GM18508 (cell line): ENCODE measurements around the gene AHDC1.

ENCODE experiments used
- ATAC-seq: cut with Tn5 transposase; IDR thresholded peaks from one replicate; pipeline ENCODE4 v1.9.1; 2021; ENCODE audit warnings: moderate number of reproducible peaks; ENCODE audit not compliant: insufficient read depth, unreplicated experiment

AHDC1 gene

DNA sequence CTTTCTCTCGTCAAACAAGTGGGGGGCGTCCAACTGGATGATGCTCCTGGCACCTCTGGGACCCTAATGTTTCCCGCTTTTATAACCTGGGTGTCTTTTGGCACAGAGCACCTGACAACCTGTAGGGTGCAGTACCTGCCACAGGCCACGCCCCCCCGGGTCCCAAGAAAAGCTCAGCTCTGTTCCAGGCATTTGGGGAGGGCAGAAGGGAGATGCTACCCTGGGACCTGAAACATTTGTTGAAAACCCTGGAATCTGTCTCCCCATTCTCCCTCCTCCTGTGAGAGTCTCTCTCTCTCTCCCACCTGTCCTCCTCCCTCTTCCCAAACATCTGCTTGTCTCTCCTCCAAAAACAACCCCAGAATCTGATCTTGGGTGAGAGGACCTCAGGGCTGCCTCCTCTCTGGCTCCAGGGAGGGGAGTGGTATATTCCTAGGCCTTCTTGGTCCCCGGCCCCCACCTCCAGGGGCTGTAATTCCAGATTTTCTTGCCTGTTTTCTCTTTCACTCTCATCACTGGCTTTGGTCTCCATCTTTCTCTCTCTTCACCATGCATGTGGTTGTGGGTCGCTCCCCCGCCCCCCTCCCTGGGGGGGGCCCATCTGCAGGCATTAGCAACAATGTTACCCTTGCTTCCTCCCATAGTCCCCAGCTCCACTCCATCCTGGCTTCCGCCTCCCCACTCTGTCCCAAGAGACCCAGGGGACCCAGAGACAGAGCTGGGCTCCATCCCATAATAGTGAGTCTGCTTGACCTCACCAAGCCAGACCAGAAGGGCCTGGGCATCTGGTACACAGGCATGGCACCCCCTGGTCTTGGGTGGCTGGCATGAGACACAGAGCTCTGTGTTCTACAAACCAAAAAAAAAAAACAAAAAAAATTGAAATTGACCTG lies 4.1 kb downstream of the AHDC1 start:
- ATAC-seq, result no peak

DNA sequence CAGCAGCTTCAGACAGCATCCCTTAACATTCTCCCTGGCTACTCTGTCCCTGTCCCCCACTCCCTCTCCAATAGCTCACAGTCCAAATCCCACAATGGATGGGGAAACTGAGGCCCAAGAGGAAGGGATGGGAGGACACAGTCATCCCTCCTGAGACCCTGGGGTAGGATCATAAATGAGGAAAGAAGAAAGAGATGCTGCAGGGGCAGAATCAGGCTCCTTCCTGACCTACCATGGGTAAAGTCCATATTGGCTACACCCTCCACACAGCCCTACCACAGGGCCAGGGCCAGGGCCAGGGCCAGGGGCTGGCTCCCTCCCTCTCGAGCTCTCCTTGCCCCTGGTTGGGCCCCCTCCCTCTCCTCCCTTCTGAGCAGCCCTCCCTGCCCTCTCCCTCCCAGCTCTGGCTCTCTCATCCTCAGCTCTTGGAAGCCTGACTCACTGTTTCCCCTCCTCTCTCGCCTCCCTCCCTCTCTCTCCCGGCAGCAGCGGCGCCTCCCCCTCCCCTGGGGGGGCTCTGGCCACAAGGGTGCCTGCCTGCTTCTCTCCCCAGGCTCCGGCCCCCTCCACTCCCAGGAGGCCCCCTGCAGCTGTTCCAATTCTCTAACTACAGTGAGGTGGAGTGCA lies 4.9 kb downstream of the AHDC1 start:
- ATAC-seq, result no peak

DNA sequence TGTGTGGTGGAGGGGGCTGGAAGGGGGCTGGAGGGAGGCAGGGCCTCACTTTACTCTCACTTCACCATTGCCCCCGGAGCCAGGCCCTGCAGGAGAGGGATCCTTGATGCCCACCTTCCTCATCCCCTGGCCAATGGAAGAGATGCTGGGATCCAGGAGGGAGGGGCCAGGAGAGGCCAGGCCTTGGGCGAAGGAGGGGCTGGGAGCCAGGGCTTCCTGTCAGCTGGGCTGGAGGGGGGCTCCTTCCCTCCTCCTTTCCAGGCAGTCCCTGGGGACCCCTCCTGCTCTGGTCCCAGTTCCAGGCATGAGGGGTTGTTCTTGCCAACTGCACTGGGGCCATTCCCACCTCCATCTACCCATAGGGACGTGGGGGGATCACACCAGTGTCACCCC lies 5.7 kb downstream of the AHDC1 start:
- no peak for ATAC-seq

DNA sequence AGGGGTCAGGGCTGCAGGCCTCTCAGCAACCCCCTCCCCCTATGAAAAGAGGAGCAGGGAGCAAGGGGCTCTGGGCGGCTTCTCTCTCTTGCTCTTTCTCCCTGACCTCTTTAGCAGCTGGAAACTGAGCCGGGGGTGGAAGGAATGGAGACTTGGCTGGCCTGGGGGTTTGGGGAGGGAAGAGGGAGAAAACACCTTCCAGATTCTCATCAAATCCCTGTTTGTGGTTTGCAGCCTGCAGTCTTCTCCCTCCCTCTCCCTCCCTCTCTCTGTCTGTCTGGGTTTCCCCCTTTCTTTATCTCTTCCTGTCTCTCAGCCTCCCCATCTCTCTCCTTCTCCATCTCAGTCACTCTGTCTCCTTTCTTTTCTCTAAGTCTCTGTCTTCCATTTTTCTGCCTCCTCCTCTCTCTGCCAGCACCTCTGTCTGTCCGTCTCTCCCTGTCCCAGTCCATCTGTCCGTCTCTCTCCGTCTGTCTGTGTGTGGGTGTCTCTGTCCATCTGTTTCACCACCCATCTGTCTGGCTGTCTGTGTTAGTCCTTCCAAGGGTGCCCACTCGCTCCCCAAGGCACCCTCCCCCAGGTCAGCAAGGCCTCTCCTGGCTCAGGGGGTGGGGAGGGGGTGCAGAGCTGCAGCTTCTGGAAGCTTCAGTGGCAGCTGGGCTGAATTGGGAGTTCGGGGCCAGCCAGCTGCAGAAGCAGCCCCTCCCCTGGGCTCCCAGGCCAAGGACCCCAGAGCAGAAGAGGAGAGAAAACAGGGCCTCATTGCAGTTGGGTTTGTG lies 6.2 kb downstream of the AHDC1 start:
- no peak for ATAC-seq

GRCh38 chr1:27596986-27597385 lies 7.0 kb downstream of the AHDC1 start:
- no peak for ATAC-seq

DNA sequence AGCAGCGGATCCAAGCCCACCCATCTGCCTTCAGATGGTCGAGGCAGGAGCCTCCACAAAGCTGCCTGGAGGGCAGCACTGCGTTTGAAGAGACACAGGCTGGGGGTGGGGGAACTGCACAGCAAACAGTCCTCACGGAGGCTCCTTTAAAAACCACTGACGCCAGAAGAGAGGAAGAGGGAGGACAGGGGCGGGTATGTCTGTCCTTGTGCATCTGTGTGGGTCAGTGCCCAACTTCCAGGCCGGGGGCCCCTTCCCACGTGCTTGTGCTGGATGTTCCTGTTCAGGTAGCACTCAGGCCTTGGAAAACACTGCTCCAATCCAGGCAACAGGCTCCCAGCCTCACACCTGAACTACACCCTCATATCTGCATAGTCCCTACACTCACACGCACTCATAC lies 7.7 kb downstream of the AHDC1 start:
- ATAC-seq, result no peak

DNA sequence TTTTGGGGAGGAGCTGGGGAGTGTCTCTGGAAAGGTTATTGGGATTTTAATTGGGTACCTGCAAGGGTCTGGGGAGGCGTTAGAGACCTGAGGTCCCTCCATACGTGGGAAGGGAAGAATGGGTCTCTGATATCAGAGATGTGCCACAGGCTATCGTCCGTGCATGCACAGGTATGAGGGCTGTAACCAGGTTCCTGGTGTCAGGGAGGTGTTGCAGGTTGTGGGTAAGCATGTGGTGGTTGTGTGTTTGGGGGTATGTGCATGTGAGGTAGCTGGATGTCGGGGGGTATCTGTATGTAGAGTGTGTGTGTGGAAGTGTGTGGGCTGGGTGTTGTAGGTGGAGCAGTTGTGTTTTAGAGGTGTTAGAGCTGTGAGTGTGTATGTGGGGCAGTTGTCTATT lies 8.3 kb downstream of the AHDC1 start:
- ATAC-seq, result no peak

DNA sequence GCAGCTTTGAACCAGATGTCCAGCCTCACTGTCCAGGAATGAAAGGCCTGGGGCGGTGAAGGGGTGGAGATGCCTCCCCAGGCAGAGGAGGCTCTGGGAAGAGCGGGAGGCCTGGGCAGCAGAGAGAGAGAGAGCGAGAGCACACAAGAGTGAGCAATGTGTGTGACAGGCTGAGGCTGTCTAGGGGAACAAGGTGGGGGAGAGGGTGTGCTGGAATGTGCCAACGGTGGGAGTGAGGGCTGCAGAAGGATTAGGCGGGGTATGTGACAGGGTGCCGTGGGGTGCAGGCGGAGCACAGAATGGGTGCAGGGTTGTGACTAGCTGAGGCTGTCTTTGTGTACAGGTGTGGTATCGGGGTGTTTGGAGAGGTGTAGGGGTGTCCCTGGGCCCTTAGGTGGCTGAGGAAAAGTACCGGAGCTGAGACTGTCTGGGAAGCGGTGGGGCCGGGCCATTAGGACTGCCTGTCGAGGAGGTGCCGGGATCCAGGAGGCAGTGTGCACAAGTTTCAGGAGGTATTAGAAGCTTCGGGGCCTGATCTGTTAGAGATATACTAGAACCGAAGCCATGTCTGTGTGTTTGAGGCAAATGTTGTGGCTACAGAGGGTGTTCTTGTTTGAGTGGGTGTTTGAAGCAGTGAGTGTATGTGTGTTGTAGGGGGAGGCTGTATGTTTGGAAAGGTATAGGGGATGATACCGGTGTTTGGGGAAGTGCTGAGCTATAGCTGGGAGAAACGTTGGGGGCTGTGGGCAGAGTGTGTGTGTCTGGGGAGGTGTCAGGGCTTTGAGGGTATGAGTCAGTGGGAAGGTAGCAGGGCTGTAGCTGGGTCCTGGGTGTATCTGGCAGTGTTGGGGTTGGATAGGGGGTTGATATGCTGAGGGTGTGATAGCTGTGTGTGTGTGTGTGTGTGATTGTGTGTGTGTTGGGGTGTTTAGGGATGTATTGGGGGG lies 9.1 kb downstream of the AHDC1 start:
- ATAC-seq, result no peak

GRCh38 chr1:27593678-27594563 lies 10.0 kb downstream of the AHDC1 start:
- no peak for ATAC-seq

- ATAC-seq, result no peak
These were observed 10.8 kb downstream of the AHDC1 start for GRCh38 chr1:27592931-27593677.

GRCh38 chr1:27592232-27592930 lies 11.6 kb downstream of the AHDC1 start:
- no peak for ATAC-seq

DNA sequence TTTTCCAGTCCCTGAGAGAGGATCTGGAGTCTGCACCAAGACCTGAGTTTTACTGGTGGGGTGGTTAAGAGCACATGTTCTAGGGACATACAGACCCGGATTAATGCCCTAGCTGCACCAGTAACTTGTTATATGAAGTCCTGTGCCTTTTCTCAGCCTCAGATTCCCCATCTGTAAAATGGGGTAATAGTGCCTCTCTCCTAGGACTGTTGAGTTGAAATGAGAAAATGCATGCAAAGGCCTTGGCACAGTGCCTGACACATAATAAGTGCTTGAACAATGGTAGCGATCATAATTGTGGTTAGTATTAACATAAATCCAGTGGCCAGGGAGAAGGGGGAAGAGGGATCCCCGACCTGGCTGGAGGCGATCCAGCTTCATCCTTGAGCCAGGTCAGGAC lies 12.3 kb downstream of the AHDC1 start:
- no peak for ATAC-seq

DNA sequence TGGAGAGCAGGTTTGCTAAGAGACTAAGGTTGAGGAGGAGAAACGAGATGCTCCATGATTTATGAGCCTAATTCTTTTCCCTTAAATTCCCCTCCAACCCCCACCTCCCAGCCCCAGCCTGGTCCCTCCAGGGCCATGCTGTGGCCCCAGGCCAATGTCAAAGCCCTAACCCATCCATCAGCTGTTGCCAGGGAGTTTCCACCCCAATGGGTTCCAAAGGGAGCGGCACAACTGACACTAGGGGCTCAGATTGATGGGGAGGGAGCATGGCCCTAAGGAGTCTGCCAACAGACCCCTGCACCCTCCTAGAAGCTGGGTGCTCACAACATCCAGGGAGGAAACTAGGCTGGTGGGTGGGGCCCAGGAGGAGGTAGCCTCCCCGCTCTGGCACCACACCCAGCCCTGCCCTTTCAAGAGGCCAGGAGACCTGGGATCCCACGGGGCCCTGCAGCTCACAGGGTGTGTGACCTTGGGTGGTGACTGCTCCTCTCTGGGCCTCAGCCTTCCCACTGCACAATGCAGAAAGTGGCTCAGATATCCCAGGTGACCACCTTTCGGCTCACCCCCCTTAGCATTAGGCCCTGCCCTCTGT lies 12.9 kb downstream of the AHDC1 start:
- no peak for ATAC-seq

GRCh38 chr1:27589841-27590426 lies 14.0 kb downstream of the AHDC1 start:
- no peak for ATAC-seq

DNA sequence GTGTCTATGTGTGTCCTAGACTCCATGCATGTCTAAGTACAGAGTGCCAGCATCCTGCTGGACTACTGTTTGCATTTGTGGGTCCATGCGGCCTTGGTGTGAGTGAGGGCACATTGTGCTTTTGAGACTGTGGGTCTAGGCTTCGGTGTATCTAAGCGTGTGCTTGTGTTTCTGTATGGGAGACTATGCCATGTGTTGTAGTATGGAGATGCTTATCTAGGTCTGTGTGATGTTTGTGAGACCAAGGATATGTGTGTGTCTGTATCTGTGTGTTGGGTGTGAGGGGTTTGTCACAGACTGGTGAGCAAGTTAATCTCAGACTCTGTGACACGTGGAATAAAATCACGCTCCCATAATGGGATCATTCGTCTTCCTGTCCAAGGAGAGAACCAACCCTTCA lies 14.5 kb downstream of the AHDC1 start:
- no peak for ATAC-seq

- no peak for ATAC-seq
These were observed 15.4 kb downstream of the AHDC1 start for GRCh38 chr1:27588256-27589232.
